HEK293 (cell line): Measurements from ENCODE around the gene DTHD1.

Experiments used
- CTCF ChIA-PET: fragments of 350-600 bp; formaldehyde crosslinking; extraction: SDS; loops from one replicate; lab custom pipeline; 2021; ENCODE audit warnings: antibody characterized with exemption; lab: Yijun Ruan, JAX
- POLR2A ChIA-PET: fragments of 300-600 bp; formaldehyde crosslinking; extraction: SDS; loops from one replicate; lab custom pipeline; 2020; ENCODE audit warnings: antibody characterized with exemption, inconsistent platforms; lab: Yijun Ruan, JAX
- H3K27ac ChIP-seq: fragments of 200-500 bp; sonication (Bioruptor generic); 2 replicates; pipeline ENCODE4 v1.5.1; 2014; ENCODE audit warnings: low read depth, low read length, control low read depth, inconsistent platforms; ENCODE audit errors: extremely low read depth
- H3K36me3 ChIP-seq, 2 experiments: fragments of 200-500 bp in 1 of 2; sonication (Bioruptor generic) in 1 of 2; 1 replicate in 1 of 2; 2 replicates in 1 of 2; pipeline ENCODE4 v1.5.1; 2014 to 2017; ENCODE audit warnings: inconsistent platforms in 2 of 2, low read length in 2 of 2; ENCODE audit not compliant: control insufficient read depth in 2 of 2, insufficient read depth in 1 of 2
- H3K4me1 ChIP-seq: fragments of 200-500 bp; sonication (Bioruptor generic); 2 replicates; pipeline ENCODE4 v1.5.1; 2014; ENCODE audit warnings: mild to moderate bottlenecking, low read length, inconsistent platforms; ENCODE audit not compliant: control insufficient read depth, insufficient read depth
- H3K4me3 ChIP-seq: 2 replicates; pipeline ENCODE4 v1.5.1; 2011; ENCODE audit warnings: low read depth, mild to moderate bottlenecking, control low read depth, low read length, moderate library complexity
- H3K9me3 ChIP-seq: fragments of 200-500 bp; sonication (Bioruptor generic); 2 replicates; pipeline ENCODE4 v1.5.1; 2014; ENCODE audit warnings: low read depth, low read length, inconsistent platforms; ENCODE audit not compliant: control insufficient read depth, insufficient read depth
- KLF1 ChIP-seq: fragments of 450-650 bp; formaldehyde crosslinking; IDR thresholded peaks from 2 replicates; pipeline ENCODE4 v1.5.1; 2016; ENCODE audit warnings: missing biosample characterization, missing genetic modification characterization
- KLF7 ChIP-seq: fragments of 450-650 bp; formaldehyde crosslinking; IDR thresholded peaks from 2 replicates; pipeline ENCODE4 v1.5.1; 2016; ENCODE audit warnings: missing biosample characterization, missing genetic modification characterization, borderline replicate concordance
- OSR2 ChIP-seq: fragments of 450-650 bp; formaldehyde crosslinking; IDR thresholded peaks from 2 replicates; pipeline ENCODE4 v1.5.1; 2016; ENCODE audit warnings: missing biosample characterization, missing genetic modification characterization
- SCRT1 ChIP-seq: fragments of 450-650 bp; formaldehyde crosslinking; IDR thresholded peaks from 2 replicates; pipeline ENCODE4 v1.5.1; 2016; ENCODE audit warnings: missing biosample characterization, missing genetic modification characterization, borderline replicate concordance
- ZNF132 ChIP-seq: fragments of 450-650 bp; formaldehyde crosslinking; IDR thresholded peaks from 2 replicates; pipeline ENCODE4 v1.5.1; 2017; ENCODE audit warnings: missing biosample characterization, missing genetic modification characterization, borderline replicate concordance
- ZNF133 ChIP-seq: fragments of 450-650 bp; formaldehyde crosslinking; IDR thresholded peaks from 2 replicates; pipeline ENCODE4 v1.5.1; 2016; ENCODE audit warnings: missing biosample characterization, missing genetic modification characterization
- ZNF138 ChIP-seq: fragments of 450-650 bp; formaldehyde crosslinking; IDR thresholded peaks from 2 replicates; pipeline ENCODE4 v1.5.1; 2016; ENCODE audit warnings: missing biosample characterization, missing genetic modification characterization, borderline replicate concordance
- ZNF175 ChIP-seq: fragments of 450-650 bp; formaldehyde crosslinking; IDR thresholded peaks from 2 replicates; pipeline ENCODE4 v1.5.1; 2016; ENCODE audit warnings: missing biosample characterization, missing genetic modification characterization
- ZNF214 ChIP-seq: fragments of 450-650 bp; formaldehyde crosslinking; IDR thresholded peaks from 2 replicates; pipeline ENCODE4 v1.5.1; 2017; ENCODE audit warnings: missing biosample characterization, mild to moderate bottlenecking, missing genetic modification characterization, borderline replicate concordance
- ZNF302 ChIP-seq: fragments of 450-650 bp; formaldehyde crosslinking; IDR thresholded peaks from 2 replicates; pipeline ENCODE4 v1.5.1; 2016; ENCODE audit warnings: missing biosample characterization, missing genetic modification characterization, low read depth
- ZNF394 ChIP-seq: fragments of 450-650 bp; formaldehyde crosslinking; IDR thresholded peaks from 2 replicates; pipeline ENCODE4 v1.5.1; 2016; ENCODE audit warnings: missing biosample characterization, missing genetic modification characterization, mild to moderate bottlenecking, moderate library complexity, borderline replicate concordance
- ZNF560 ChIP-seq: fragments of 450-650 bp; formaldehyde crosslinking; IDR thresholded peaks from 2 replicates; pipeline ENCODE4 v1.5.1; 2017; ENCODE audit warnings: missing biosample characterization, missing genetic modification characterization, borderline replicate concordance
- ZNF626 ChIP-seq: fragments of 450-650 bp; sonication (Bioruptor Pico); formaldehyde crosslinking; IDR thresholded peaks from 2 replicates; pipeline ENCODE4 v1.5.1; 2018; ENCODE audit warnings: missing biosample characterization, missing genetic modification characterization, inconsistent platforms
- ZNF629 ChIP-seq: fragments of 450-650 bp; formaldehyde crosslinking; IDR thresholded peaks from 2 replicates; pipeline ENCODE4 v1.5.1; 2017; ENCODE audit warnings: missing biosample characterization, missing genetic modification characterization
- ZNF701 ChIP-seq: fragments of 450-650 bp; formaldehyde crosslinking; IDR thresholded peaks from 2 replicates; pipeline ENCODE4 v1.5.1; 2016; ENCODE audit warnings: missing biosample characterization, missing genetic modification characterization
- ZNF707 ChIP-seq: fragments of 450-650 bp; formaldehyde crosslinking; IDR thresholded peaks from 2 replicates; pipeline ENCODE4 v1.5.1; 2016; ENCODE audit warnings: missing biosample characterization, missing genetic modification characterization
- ZNF785 ChIP-seq: fragments of 450-650 bp; formaldehyde crosslinking; IDR thresholded peaks from 2 replicates; pipeline ENCODE4 v1.5.1; 2016; ENCODE audit warnings: missing biosample characterization, missing genetic modification characterization
- TF ChIP-seq, protein P1 (sequence below): fragments of 450-650 bp; formaldehyde crosslinking; IDR thresholded peaks from 2 replicates; pipeline ENCODE4 v1.5.1; 2017; ENCODE audit warnings: missing biosample characterization, missing genetic modification characterization
- TF ChIP-seq, protein P2 (sequence below): fragments of 450-650 bp; formaldehyde crosslinking; IDR thresholded peaks from 2 replicates; pipeline ENCODE4 v1.5.1; 2016; ENCODE audit warnings: missing biosample characterization, missing genetic modification characterization
- TF ChIP-seq, protein P3 (sequence below): fragments of 450-650 bp; formaldehyde crosslinking; IDR thresholded peaks from 2 replicates; pipeline ENCODE4 v1.5.1; 2016; ENCODE audit warnings: missing biosample characterization, missing genetic modification characterization

DTHD1 gene

DNA sequence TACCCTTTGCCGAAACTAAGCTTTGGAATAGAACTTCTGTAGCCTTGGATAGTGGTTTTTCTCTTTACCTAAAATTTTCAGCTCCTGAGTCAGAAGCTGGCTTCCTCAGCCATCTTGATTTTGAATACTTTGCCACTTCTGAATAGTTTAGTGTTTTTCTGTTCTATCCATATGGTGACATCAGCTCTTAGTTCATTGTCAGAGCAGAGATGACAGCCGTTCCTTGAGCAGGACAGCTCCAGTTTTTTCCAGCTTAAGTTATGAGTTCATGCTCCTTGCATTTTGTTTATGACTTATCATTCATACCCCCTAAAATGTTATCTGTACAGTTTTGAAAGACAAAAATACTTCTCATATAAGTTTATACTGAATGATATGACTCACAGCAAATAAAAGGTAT is 47.8 kb downstream of the DTHD1 start:
- no peak overlapping the region for H3K4me3 ChIP-seq
- TF ChIP-seq OSR2 (tag by site-specific recombination) (peak; percentile 28; the same call in 1 of the 2 replicates), ZNF701 (no peak)
- TF ChIP-seq, protein P1, sequence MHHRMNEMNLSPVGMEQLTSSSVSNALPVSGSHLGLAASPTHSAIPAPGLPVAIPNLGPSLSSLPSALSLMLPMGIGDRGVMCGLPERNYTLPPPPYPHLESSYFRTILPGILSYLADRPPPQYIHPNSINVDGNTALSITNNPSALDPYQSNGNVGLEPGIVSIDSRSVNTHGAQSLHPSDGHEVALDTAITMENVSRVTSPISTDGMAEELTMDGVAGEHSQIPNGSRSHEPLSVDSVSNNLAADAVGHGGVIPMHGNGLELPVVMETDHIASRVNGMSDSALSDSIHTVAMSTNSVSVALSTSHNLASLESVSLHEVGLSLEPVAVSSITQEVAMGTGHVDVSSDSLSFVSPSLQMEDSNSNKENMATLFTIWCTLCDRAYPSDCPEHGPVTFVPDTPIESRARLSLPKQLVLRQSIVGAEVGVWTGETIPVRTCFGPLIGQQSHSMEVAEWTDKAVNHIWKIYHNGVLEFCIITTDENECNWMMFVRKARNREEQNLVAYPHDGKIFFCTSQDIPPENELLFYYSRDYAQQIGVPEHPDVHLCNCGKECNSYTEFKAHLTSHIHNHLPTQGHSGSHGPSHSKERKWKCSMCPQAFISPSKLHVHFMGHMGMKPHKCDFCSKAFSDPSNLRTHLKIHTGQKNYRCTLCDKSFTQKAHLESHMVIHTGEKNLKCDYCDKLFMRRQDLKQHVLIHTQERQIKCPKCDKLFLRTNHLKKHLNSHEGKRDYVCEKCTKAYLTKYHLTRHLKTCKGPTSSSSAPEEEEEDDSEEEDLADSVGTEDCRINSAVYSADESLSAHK (tag by site-specific recombination), result no peak
- TF ChIP-seq, all 188 proteins: peak for 1
- Histone ChIP-seq H3K4me1 (no peaks in the 10 kb centered on the region), H3K9me3 (no peaks in the 10 kb centered on the region), H3K27ac (no peak overlapping the region), H3K36me3 (no peaks in the 10 kb centered on the region)
- ChIA-PET POLR2A (no interaction called here), CTCF (no interaction called here)

DNA sequence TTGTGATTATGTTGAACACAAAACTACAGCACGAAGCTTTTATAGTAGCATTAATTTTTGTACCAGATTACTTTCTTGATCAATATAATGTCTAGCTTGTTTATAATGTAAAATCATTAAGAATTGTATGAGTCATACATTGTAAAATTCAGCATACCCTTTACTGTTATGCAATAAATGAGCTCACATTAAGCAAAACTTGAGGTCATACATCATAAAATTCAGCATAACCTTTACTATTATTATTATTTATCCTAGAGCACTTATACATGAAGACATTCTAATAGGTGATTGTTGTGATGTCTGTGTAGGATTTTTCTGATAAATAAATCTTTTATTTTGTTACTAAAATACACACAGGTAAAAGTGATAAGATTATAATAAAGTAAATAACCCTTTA is 49.4 kb downstream of the DTHD1 start:
- TF ChIP-seq ZNF629 (tag by site-specific recombination), result peak; percentile 35; the same call in 1 of the 2 replicates
- TF ChIP-seq ZNF626 (tag by site-specific recombination), result no peak
- TF ChIP-seq ZNF133, result no peak
- no peak for TF ChIP-seq ZNF175
- no peak for TF ChIP-seq ZNF707
- TF ChIP-seq, protein P2, sequence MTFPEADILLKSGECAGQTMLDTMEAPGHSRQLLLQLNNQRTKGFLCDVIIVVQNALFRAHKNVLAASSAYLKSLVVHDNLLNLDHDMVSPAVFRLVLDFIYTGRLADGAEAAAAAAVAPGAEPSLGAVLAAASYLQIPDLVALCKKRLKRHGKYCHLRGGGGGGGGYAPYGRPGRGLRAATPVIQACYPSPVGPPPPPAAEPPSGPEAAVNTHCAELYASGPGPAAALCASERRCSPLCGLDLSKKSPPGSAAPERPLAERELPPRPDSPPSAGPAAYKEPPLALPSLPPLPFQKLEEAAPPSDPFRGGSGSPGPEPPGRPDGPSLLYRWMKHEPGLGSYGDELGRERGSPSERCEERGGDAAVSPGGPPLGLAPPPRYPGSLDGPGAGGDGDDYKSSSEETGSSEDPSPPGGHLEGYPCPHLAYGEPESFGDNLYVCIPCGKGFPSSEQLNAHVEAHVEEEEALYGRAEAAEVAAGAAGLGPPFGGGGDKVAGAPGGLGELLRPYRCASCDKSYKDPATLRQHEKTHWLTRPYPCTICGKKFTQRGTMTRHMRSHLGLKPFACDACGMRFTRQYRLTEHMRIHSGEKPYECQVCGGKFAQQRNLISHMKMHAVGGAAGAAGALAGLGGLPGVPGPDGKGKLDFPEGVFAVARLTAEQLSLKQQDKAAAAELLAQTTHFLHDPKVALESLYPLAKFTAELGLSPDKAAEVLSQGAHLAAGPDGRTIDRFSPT (tag by site-specific recombination), result 0 out of 2 replicates have a peak, but pooled peaks have one; percentile 42
- TF ChIP-seq, all 188 proteins: peak for 2
- no peaks in the 10 kb centered on the region for H3K36me3 ChIP-seq
- H3K4me1 ChIP-seq, result no peaks in the 10 kb centered on the region
- CTCF ChIA-PET, result no interaction called here
- H3K27ac ChIP-seq, result no peak overlapping the region
- H3K4me3 ChIP-seq, result no peak overlapping the region
- POLR2A ChIA-PET, result no interaction called here
- no peaks in the 10 kb centered on the region for H3K9me3 ChIP-seq

DNA sequence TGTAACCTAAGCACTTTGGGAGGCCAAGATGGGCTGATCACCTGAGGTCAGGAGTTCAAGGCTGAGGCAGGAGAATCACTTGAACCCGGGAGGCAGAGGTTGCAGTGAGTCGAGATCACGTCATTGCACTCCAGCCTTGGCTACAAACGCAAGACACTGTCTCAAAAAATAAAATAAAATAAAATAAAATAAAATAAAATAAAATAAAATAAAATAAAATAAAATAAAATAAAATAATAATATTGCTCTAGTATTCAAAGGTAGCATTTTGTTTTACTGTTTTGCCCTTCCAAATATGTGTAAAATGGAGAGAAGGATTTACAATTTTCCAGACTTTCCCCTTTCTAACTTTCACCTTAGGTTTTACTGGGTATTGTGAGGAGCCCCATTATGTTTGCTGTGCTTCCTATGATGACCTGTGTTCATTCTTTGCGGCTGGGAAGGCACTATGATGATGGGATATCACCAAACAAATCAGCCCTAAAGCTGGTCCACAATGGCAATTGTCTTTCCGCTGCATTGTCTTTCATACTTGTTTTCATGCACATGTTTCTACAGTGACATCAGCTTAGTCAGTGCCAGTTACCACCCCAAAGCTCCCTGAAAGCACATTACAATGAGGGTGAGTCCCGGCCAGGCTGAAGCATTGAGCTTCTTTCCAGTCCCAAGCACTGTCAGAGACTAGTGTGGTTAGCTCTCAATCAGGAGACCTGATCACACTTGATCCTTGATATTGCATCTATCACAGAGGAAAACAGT is 50.8 kb downstream of the DTHD1 start:
- Histone ChIP-seq H3K36me3 (no peaks in the 10 kb centered on the region), H3K27ac (no peak overlapping the region), H3K9me3 (no peaks in the 10 kb centered on the region)
- CTCF ChIA-PET, result interaction anchor here (0.6 kb wide), 1 partner anchor 46 kb away, joined by 4 read pairs; no protein-coding TSS in a partner anchor
- TF ChIP-seq ZNF785 (tag by site-specific recombination), result no peak
- no peak for TF ChIP-seq ZNF132
- no peak for TF ChIP-seq KLF7
- no peak for TF ChIP-seq ZNF394 (tag by site-specific recombination)
- TF ChIP-seq, all 188 proteins: peak for 0
- POLR2A ChIA-PET, result no interaction called here
- H3K4me3 ChIP-seq, result no peak overlapping the region
- no peaks in the 10 kb centered on the region for H3K4me1 ChIP-seq

DNA sequence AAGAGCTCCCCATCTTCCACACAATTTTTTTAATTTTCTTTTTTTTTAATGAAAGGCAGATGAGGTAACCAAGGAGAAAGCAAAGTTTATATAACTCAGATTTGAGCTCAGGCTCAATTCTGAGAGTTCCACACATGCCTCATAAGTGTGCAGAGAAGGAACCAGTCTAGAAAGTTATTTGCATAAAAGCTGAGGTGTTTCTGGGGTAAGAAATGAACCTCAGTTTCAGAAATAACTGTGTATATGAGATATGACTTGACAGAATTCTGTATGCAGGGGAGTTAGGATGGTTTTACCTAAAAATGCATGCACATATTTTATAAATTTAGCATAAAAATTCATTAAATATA is 51.3 kb downstream of the DTHD1 start:
- Histone ChIP-seq H3K9me3 (no peaks in the 10 kb centered on the region), H3K36me3 (no peaks in the 10 kb centered on the region), H3K27ac (no peak overlapping the region), H3K4me3 (no peak overlapping the region), H3K4me1 (no peaks in the 10 kb centered on the region)
- POLR2A ChIA-PET, result no interaction called here
- CTCF ChIA-PET, result interaction anchor here (0.6 kb wide), 1 partner anchor 47 kb away, joined by 4 read pairs; no protein-coding TSS in a partner anchor
- TF ChIP-seq SCRT1 (tag by site-specific recombination), result no peak
- no peak for TF ChIP-seq ZNF138 (tag by site-specific recombination)
- TF ChIP-seq, protein P3, sequence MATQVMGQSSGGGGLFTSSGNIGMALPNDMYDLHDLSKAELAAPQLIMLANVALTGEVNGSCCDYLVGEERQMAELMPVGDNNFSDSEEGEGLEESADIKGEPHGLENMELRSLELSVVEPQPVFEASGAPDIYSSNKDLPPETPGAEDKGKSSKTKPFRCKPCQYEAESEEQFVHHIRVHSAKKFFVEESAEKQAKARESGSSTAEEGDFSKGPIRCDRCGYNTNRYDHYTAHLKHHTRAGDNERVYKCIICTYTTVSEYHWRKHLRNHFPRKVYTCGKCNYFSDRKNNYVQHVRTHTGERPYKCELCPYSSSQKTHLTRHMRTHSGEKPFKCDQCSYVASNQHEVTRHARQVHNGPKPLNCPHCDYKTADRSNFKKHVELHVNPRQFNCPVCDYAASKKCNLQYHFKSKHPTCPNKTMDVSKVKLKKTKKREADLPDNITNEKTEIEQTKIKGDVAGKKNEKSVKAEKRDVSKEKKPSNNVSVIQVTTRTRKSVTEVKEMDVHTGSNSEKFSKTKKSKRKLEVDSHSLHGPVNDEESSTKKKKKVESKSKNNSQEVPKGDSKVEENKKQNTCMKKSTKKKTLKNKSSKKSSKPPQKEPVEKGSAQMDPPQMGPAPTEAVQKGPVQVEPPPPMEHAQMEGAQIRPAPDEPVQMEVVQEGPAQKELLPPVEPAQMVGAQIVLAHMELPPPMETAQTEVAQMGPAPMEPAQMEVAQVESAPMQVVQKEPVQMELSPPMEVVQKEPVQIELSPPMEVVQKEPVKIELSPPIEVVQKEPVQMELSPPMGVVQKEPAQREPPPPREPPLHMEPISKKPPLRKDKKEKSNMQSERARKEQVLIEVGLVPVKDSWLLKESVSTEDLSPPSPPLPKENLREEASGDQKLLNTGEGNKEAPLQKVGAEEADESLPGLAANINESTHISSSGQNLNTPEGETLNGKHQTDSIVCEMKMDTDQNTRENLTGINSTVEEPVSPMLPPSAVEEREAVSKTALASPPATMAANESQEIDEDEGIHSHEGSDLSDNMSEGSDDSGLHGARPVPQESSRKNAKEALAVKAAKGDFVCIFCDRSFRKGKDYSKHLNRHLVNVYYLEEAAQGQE (tag by site-specific recombination), result no peak
- no peak for TF ChIP-seq KLF1
- TF ChIP-seq ZNF214, result no peak
- TF ChIP-seq ZNF560, result no peak
- no peak for TF ChIP-seq ZNF302 (tag by site-specific recombination)
